HepG2 (cell line): ENCODE results near the gene STK24. TPM values are rescaled to one million over a fixed set of nuclear protein-coding genes. Genes with fewer than 3 reads are reported as not detected.

ENCODE experiments used
- ATF1 ChIP-seq: IDR thresholded peaks from 2 replicates; pipeline ENCODE4 v1.6.1; 2016; ENCODE audit warnings: mild to moderate bottlenecking, control low read depth
- CBX1 ChIP-seq: IDR thresholded peaks from one replicate; pipeline ENCODE4 v1.6.1; 2016; ENCODE audit warnings: antibody characterized with exemption, low read depth
- E2F2 ChIP-seq: sonication (generic); formaldehyde crosslinking; IDR thresholded peaks from 2 replicates; pipeline ENCODE4 v1.4.0; 2020; ENCODE audit warnings: missing genetic modification reagents, borderline replicate concordance
- ESRRA ChIP-seq: sonication (generic); formaldehyde crosslinking; IDR thresholded peaks from 2 replicates; pipeline ENCODE4 v1.5.1; 2020; ENCODE audit warnings: mild to moderate bottlenecking, low read depth, missing genetic modification reagents
- FOXA1 ChIP-seq, 2 experiments: fragments of 450-650 bp in 1 of 2; sonication (generic) in 1 of 2; formaldehyde crosslinking in 1 of 2; IDR thresholded peaks; 2 replicates each; pipeline versions ENCODE4 v1.4.0 to v1.6.1; 2016 to 2020; ENCODE audit warnings: missing genetic modification reagents in 1 of 2
- HNRNPLL ChIP-seq: fragments of 200-400 bp; formaldehyde crosslinking; IDR thresholded peaks from 2 replicates; pipeline ENCODE4 v1.6.1; 2017; ENCODE audit warnings: mild to moderate bottlenecking, low read depth, low read length; ENCODE audit not compliant: poor library complexity, severe bottlenecking
- MLXIP ChIP-seq: sonication (generic); formaldehyde crosslinking; IDR thresholded peaks from 2 replicates; pipeline ENCODE4 v1.9.0; 2021; ENCODE audit warnings: missing genetic modification reagents, borderline replicate concordance
- STAT5B ChIP-seq: sonication (generic); formaldehyde crosslinking; IDR thresholded peaks from 2 replicates; pipeline ENCODE4 v1.4.0; 2020; ENCODE audit warnings: missing genetic modification reagents
- ZBTB2 ChIP-seq: sonication (generic); formaldehyde crosslinking; IDR thresholded peaks from 2 replicates; pipeline ENCODE4 v1.8.0; 2022; ENCODE audit warnings: low read depth, missing genetic modification reagents
- ZBTB43 ChIP-seq: sonication (generic); formaldehyde crosslinking; conservative IDR thresholded peaks from 2 replicates; pipeline ENCODE4 v1.4.0; 2020; ENCODE audit warnings: missing genetic modification reagents
- ZNF367 ChIP-seq: sonication (generic); formaldehyde crosslinking; IDR thresholded peaks from 2 replicates; pipeline ENCODE4 v1.4.0; 2020; ENCODE audit warnings: missing genetic modification reagents, borderline replicate concordance
- ZNF446 ChIP-seq: sonication (generic); formaldehyde crosslinking; IDR thresholded peaks from 2 replicates; pipeline ENCODE4 v1.5.0; 2020; ENCODE audit warnings: mild to moderate bottlenecking, missing genetic modification reagents
- ZNF564 ChIP-seq: sonication (generic); formaldehyde crosslinking; IDR thresholded peaks from 2 replicates; pipeline ENCODE4 v1.8.1; 2023; ENCODE audit warnings: mild to moderate bottlenecking, missing genetic modification reagents
- ZNF709 ChIP-seq: sonication (generic); formaldehyde crosslinking; IDR thresholded peaks from 2 replicates; pipeline ENCODE4 v1.5.0; 2020; ENCODE audit warnings: mild to moderate bottlenecking, missing genetic modification reagents
- ZNF737 ChIP-seq: sonication (generic); formaldehyde crosslinking; IDR thresholded peaks from 2 replicates; pipeline ENCODE4 v1.5.0; 2020; ENCODE audit warnings: missing genetic modification reagents, mild to moderate bottlenecking, borderline replicate concordance
- polyA plus RNA-seq, 8 experiments: library from polyadenylated mRNA; depleted of rRNA in 3 of 8; stranded (reverse) in 7 of 8; unstranded in 1 of 8; fragments of >200 nt; fragmentation: Illumina TruSeq in 4 of 8; extraction: Trizol in 4 of 8; gene quantifications; 2 replicates each; pipeline versions ENCODE4 v1.2.1 to v1.2.3, GENCODE V29; 2011 to 2016; ENCODE audit warnings: low read depth in 4 of 8, missing spikeins in 1 of 8, mixed read lengths in 1 of 8; ENCODE audit not compliant: insufficient read depth in 1 of 8
- total RNA-seq, 5 experiments: library from RNA; depleted of rRNA; stranded (reverse); fragments of >200 nt; fragmentation: Illumina TruSeq; extraction: Trizol; gene quantifications; 2 replicates each; pipeline ENCODE4 v1.2.3, GENCODE V29; 2016; ENCODE audit warnings: low read depth in 1 of 5
- TF ChIP-seq, protein P1 (sequence below): sonication (generic); formaldehyde crosslinking; IDR thresholded peaks from 2 replicates; pipeline ENCODE4 v1.4.0; 2020; ENCODE audit warnings: missing genetic modification reagents

STK24 gene
- total and polyA plus RNA-seq, 2 of the 13 experiments (the other 11 are each of a cell fraction or from before 2014, with no cell fraction given) = 51.3 to 73.0 TPM

GRCh38 chr13:98576200-98576945 lies 534 bp downstream of the STK24 start (continued):
- TF ChIP-seq STAT5B (no peak), E2F2 (CRISPR knock-in tag) (no peak), MLXIP (CRISPR knock-in tag) (no peak), ZBTB43 (0 out of 2 replicates have a peak, but pooled peaks have one; percentile 36), FOXA1 (IDR thresholded peaks at IDR 0.05) (no peak), FOXA1 (CRISPR knock-in tag; IDR thresholded peaks at IDR 0.05) (no peak), ZNF446 (peak; percentile 85; the same call in 1 of the 2 replicates), ZNF564 (CRISPR knock-in tag) (peak; percentile 44; the same call in 1 of the 2 replicates), ZNF367 (CRISPR knock-in tag) (no peak), CBX1 (no peak), ATF1 (CRISPR knock-in tag) (no peak), ESRRA (CRISPR knock-in tag) (peak; percentile 26; the same call in 1 of the 2 replicates), ZBTB2 (CRISPR knock-in tag) (no peak), HNRNPLL (peak; percentile 47), ZNF737 (no peak), ZNF709 (peak; percentile 56; the same call in 1 of the 2 replicates)
- TF ChIP-seq, protein P1, sequence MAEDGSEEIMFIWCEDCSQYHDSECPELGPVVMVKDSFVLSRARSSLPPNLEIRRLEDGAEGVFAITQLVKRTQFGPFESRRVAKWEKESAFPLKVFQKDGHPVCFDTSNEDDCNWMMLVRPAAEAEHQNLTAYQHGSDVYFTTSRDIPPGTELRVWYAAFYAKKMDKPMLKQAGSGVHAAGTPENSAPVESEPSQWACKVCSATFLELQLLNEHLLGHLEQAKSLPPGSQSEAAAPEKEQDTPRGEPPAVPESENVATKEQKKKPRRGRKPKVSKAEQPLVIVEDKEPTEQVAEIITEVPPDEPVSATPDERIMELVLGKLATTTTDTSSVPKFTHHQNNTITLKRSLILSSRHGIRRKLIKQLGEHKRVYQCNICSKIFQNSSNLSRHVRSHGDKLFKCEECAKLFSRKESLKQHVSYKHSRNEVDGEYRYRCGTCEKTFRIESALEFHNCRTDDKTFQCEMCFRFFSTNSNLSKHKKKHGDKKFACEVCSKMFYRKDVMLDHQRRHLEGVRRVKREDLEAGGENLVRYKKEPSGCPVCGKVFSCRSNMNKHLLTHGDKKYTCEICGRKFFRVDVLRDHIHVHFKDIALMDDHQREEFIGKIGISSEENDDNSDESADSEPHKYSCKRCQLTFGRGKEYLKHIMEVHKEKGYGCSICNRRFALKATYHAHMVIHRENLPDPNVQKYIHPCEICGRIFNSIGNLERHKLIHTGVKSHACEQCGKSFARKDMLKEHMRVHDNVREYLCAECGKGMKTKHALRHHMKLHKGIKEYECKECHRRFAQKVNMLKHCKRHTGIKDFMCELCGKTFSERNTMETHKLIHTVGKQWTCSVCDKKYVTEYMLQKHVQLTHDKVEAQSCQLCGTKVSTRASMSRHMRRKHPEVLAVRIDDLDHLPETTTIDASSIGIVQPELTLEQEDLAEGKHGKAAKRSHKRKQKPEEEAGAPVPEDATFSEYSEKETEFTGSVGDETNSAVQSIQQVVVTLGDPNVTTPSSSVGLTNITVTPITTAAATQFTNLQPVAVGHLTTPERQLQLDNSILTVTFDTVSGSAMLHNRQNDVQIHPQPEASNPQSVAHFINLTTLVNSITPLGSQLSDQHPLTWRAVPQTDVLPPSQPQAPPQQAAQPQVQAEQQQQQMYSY (CRISPR knock-in tag) = peak; percentile 20; the same call in 1 of the 2 replicates
